SH-SY5Y (cell line): ENCODE data around the gene AP2B1.

Experiments used
- GATA2 ChIP-seq: IDR thresholded peaks from 2 replicates; pipeline ENCODE4 v1.6.1; 2011; ENCODE audit warnings: mild to moderate bottlenecking, low read depth, low read length
- GATA3 ChIP-seq: IDR thresholded peaks from 2 replicates; pipeline ENCODE4 v1.6.1; 2011; ENCODE audit warnings: low read depth, mild to moderate bottlenecking, low read length, moderate library complexity

The AP2B1 gene

GRCh38 chr17:35641032-35641431 is 53.9 kb downstream of the AP2B1 start:
- no peak for TF ChIP-seq GATA2
- TF ChIP-seq GATA3: no peak

GRCh38 chr17:35645923-35646322 is 58.8 kb downstream of the AP2B1 start:
- no peak for TF ChIP-seq GATA3
- no peak for TF ChIP-seq GATA2

DNA sequence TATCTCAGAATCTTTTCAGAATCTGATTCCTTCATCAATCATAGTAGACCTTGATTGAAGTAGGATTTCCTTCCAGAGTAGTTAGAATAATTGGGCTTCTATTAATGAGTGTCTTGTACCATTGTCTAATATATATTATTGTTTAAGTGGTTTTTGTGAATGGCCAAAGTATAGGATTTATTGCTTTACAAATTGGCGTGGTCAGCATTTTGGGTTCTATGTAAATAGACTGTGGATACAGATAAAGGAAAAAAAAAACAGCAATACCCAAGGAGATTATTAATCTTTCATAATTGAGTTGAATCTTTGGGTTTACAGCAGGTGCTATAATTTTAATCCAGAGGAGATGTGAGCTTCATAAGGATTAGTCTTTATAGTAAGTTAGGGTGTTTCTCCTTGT is 64.3 kb downstream of the AP2B1 start:
- TF ChIP-seq GATA3 (no peak), GATA2 (no peak)

DNA sequence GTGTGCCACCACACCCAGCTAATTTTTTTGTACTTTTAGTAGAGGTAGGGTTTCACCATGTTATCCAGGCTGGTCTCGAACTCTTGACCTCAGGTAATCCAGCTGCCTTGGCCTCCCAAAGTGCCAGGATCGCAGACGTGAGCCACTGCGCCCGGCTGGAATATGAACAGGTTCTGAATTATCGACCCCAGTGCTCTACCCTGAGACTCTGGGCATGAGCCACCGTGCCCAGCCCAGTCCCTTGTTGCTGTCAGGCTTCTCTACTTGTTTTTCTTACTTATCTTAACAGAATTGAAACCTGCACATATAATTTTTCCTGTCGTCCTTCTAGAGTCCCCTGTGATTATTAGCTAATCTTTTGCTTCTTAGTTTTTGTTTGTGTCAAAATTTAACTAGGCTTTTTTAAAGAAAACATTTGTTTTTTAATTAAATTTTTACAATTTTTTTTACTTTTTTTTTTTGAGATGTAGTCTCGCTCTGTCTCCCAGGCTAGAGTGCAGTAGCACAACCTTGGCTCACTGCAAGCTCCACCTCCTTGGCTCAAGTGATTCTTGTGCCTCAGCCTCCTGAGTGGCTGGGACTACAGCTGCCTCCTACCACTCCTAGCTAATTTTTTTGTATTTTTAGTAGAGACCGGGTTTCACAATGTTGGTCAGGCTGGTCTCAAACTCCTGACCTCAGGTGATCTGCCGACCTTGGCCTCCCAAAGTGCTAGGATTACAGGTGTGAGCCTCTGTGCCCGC is 66.7 kb downstream of the AP2B1 start:
- TF ChIP-seq GATA3: no peak
- no peak for TF ChIP-seq GATA2

DNA sequence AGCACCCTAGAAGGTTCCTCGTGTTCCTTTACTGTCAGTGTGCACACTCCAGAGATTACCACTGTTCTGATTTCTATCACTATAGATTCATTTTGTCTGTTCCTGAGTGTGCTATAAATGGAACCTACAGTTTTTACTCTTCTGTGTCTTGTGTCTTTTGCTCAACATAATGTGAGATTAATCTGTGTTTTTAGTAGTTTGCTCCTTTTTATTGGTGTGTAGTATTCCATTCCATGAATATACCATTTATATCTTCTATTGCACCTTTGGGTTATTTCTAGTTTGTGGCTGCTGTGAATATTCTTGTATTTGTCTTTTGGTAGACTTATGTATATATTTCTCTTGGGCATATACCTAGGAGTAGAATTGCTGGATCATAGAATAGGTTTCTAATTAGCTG is 68.2 kb downstream of the AP2B1 start:
- no peak for TF ChIP-seq GATA2
- TF ChIP-seq GATA3: no peak

DNA sequence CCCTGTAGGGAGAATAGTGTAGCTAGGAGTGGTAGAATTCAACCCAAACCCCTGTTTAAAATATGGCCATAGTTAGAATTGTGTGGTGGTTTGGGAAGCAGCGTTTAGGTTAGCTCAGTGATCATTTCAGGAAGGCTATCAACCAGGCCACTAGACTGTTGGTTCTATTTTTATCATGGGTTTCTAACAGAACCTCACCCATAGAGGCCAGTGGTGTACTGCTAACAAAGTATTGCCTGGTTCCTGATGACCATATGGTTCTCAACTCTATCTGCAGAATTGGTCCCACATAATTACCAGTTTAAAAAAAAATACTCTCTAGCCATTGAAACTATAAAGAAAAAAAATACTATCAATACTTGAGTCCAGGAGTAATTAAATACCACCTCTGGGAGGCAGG is 73.8 kb downstream of the AP2B1 start:
- TF ChIP-seq GATA2 (no peak), GATA3 (no peak)

GRCh38 chr17:35664685-35665084 is 77.6 kb downstream of the AP2B1 start:
- TF ChIP-seq GATA2 (no peak), GATA3 (no peak)

DNA sequence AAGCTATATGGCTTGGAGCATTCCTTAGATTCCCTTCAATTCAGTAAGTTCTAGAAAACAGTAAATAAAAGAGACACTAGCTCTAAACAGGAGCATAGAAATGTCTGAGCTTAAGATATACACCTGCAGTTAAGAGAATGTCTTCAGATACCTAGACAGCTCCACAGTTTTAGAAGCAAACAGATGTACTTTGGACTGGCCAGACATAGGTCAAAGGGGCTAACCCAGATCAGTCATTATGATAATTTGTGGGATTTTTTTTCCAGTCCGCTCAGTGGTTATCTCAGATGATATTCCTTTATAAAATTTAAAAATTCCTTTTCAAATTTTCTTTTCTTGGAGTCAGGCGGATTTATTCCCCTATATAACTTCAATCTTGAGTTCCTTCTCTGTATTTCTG is 78.5 kb downstream of the AP2B1 start:
- TF ChIP-seq GATA2: no peak
- TF ChIP-seq GATA3: no peak

GRCh38 chr17:35666070-35666469 is 78.9 kb downstream of the AP2B1 start:
- TF ChIP-seq GATA2: no peak
- no peak for TF ChIP-seq GATA3

DNA sequence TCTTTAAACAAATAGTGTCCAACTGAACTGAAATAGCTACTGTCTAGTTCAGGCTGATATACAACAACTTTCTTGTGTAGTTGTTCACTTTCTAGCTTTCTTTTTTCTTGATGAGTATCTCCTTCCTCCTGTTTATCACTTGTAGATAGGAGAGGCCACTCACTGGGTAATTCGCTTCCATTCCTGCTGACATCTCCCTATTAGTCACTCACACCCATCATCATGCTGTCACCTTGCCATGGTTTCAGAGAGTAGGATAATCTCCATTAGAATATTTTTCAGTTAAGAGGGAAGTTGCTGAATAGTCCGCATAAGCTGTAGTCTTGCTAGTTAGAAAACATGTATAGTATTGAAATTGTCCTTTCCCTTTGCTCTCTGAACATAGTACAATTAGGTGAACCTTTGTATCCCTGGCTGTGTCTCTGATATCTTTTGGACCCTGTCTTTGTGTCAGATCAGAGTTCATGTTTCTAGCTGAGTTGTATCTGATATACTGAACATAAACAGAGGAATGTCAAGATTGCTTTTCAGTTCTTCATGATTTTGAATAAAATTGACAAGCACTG is 79.9 kb downstream of the AP2B1 start:
- TF ChIP-seq GATA3 (no peak), GATA2 (no peak)

GRCh38 chr17:35668802-35669201 is 81.7 kb downstream of the AP2B1 start:
- TF ChIP-seq GATA2 (no peak), GATA3 (no peak)

DNA sequence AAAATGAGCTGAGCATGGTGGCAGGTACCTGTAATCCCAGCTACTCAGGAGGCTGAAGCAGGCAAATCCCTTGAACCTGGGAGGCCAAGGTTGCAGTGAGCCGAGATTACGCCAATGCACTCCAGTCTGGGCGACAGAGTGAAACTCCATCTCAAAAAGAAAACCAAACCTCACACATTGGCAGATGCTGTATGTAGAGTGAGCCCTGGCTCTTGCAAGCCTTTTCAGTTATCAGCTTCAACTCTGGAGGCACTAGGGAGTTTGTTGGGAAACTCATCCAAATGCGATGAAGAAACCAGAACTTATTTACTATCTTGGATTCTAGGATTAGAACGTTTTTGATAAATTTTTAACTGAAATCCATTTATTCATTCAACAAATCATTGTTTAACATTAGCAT is 87.4 kb downstream of the AP2B1 start:
- TF ChIP-seq GATA2 (no peak), GATA3 (no peak)

- no peak for TF ChIP-seq GATA3
- TF ChIP-seq GATA2: no peak
Observed at GRCh38 chr17:35676441-35676840, 89.3 kb downstream of the AP2B1 start.

DNA sequence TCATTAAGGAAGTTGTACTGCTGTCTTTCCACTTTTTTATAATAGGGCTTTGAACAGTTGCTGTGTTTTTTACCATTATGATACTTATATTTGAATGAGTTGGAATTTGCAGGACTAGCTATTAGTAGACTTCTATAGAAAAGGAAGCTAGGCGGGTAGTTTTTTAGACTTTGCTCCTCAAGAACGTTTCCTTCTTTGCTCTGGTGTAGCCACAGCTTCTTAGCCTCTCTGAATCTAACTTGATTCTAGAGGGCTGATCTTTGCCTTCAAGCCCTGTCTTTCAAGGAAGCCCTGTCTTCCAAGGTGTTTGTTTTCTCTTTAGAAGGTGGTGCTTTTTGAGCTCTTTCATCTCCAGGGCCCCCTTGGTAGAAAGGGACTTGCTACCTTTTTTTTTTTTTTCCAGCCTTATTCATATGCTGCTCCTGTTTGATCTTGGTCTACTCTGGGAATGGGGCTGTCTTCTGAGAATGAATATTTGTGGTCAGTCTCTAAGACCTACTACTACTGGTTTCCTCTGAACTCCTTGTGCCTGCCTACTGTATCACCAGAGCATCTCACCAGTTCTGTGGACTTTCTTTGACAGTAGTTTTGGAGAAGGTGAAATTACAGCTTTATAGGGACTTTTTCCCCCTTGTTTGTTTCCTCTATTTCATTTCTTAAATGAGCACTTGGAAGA is 92.0 kb downstream of the AP2B1 start:
- no peak for TF ChIP-seq GATA3
- TF ChIP-seq GATA2: no peak

- TF ChIP-seq GATA2 (no peak), GATA3 (no peak)
Observed at GRCh38 chr17:35683591-35683990, 96.5 kb downstream of the AP2B1 start.
